ELF-1 (cell line): Measurements from ENCODE around the gene RHOXF2.
A peak's percentile ranks its signal among the peaks of the same experiment; 100 is the strongest.

Source experiments
- DNase-seq: peaks from one replicate; pipeline ENCODE4 v3.0.0-alpha.2; 2016; ENCODE audit warnings: low read depth, low spot score

Gene RHOXF2

GRCh38 chrX:120200851-120201250 is 42.4 kb downstream of the RHOXF2 start:
- no peak for DNase-seq

DNA sequence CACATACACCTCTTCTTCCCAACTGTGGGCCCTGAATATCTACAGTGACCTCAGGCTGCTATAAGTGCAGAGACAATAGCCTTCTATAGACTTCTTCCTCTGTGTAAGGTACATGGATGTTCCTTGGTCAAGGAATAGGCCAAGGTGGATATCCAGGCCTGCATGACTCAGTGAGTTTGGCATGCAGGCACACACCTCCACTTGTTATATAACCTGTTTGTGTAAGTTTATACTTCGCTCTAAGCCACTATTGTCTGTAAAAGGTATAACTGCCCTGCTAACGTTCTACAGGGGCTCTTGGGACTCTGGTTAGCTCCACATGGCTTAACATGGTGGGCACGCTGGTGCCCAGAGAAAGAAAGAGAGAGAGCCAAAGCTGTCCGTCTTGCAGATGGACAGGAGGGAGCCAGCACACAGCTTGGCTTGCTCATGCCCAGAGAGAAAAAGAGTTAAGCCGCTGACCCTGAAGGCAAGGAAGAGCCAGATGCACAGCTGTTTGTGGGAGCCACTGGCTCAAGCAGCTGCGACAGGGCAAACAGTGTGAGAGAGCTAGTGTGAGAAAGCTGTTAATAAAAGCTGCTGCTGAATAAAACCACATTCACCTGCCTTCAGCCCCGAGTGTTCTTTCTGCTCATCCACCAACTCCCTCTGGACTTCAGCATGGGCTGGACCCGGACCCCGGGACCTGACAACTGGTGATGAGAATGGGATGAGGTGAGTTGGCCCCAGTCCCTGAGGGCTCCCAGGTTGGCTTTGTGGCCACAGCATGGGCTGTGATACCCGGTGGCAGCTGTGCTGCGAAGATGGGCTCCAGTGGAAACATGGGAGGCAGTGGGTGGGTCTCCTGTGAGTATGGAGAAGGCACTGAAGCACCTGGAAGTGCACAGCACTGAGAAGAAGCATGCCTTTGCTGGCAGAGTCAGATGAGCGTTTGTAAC is 47.7 kb downstream of the RHOXF2 start:
- no peak for DNase-seq

- no peak for DNase-seq
Observed at GRCh38 chrX:120207009-120207605, 48.7 kb downstream of the RHOXF2 start.

GRCh38 chrX:120213438-120214265 is 55.2 kb downstream of the RHOXF2 start:
- DNase-seq, result peak; percentile 83
